Measurements from ENCODE around the gene PIPOX. TPM values are rescaled to one million over a fixed set of nuclear protein-coding genes. Genes with fewer than 3 reads are reported as not detected.

The PIPOX gene
- total and polyA plus RNA-seq, 9 of the 15 experiments (the other 6 are each of a cell fraction or from before 2014, with no cell fraction given), result 0.15 to 2.2 (median 0.58) TPM; not detected in 2

DNA sequence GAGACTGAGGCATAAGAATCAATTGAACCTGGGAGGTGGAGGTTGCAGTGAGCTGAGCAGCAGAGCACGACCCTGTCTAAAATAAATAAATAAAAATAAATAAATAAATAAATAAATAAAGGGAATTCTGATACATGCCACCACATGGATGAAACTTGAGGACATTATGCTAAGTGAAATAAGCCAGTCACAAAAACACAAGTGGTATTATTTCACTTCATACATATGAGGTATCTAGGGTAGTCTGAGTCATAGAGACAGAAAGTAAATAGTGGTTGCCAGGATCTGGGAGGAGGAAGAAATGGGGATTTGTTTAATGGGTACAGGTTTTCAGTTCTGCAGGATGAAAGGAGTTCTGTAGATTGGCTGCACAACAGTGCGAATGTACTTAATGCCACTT is 16.3 kb downstream of the PIPOX start:
- no TSS peak for BruUV-seq (replicated peaks)
- no peak for FAIRE-seq
- ChIA-PET CTCF (ENCODE audit: low intra/inter-chr PET ratio) (no interaction called here), POLR2A (interaction anchor here (1.0 to 1.8 kb wide), 3 partner anchors 8 to 43 kb away, joined by 3 to 4 read pairs (median 4); no protein-coding TSS in a partner anchor)
- no peak for ATAC-seq
- peaks cover 18 to 35% of the 10 kb centered on the region in 2 experiments; a peak in 4 of 5 replicates for H3K27me3 ChIP-seq (ENCODE audit: control insufficient read depth in 2 of 2, insufficient read depth in 2 of 2, low read length in 2 of 2)
- no peak for DNase-seq (ENCODE audit: extremely low read depth in 1 of 4, low spot score in 3 of 4)
- no peak overlapping the region for H3K27ac ChIP-seq (ENCODE audit: extremely low read depth, low read depth, low read length)
- no peak overlapping the region for H3K4me3 ChIP-seq
- H3K9me1 ChIP-seq (ENCODE audit: control insufficient read depth, insufficient read depth, low read length), result no peaks in the 10 kb centered on the region
- no peaks in the 10 kb centered on the region for H3K36me3 ChIP-seq (ENCODE audit: control insufficient read depth, insufficient read depth, low read length)
- H3K9ac ChIP-seq (ENCODE audit: insufficient read depth in 1 of 2, low read depth in 2 of 2, low read length in 2 of 2), result no peak overlapping the region
- H3K4me2 ChIP-seq (ENCODE audit: insufficient read depth, low read length), result no peak overlapping the region
- intact Hi-C loops (cut with micrococcal nuclease), result no loop called here
- WGBS (ENCODE audit: insufficient coverage, low coverage, missing lambda C conversion rate), result 29% methylated on average over 2 of the region's 2 CpGs
- H4K20me1 ChIP-seq (replicated peaks; ENCODE audit: control insufficient read depth, insufficient read depth, low read length), result peaks cover 7% of the 10 kb centered on the region; the same call in 1 of the 2 replicates
- H2AFZ ChIP-seq (ENCODE audit: low read depth, low read length), result no peak overlapping the region
- TF ChIP-seq CEBPG (CRISPR knock-in tag; IDR thresholded peaks at IDR 0.05) (no peak), CEBPG (tag; conservative IDR thresholded peaks at IDR 0.05 in 1 of 2, IDR thresholded peaks at IDR 0.05 in 1 of 2) (no peak), RFX1 (IDR thresholded peaks at IDR 0.05) (peak; percentile 9; the same call in 1 of the 2 replicates)
- peaks cover 2 to 6% of the 10 kb centered on the region in 2 experiments; a peak in 2 of 5 replicates for H3K4me1 ChIP-seq (replicated peaks in 1 of 2; ENCODE audit: control insufficient read depth in 2 of 2, insufficient read depth in 2 of 2, low read length in 2 of 2)
- in situ Hi-C loops (cut with MboI), result no loop called here
- H3K79me2 ChIP-seq (ENCODE audit: control insufficient read depth, insufficient read depth, low read length), result no peaks in the 10 kb centered on the region
- no peaks in the 10 kb centered on the region for H3K9me3 ChIP-seq (replicated peaks; ENCODE audit: control insufficient read depth, insufficient read depth, low read depth, low read length)

DNA sequence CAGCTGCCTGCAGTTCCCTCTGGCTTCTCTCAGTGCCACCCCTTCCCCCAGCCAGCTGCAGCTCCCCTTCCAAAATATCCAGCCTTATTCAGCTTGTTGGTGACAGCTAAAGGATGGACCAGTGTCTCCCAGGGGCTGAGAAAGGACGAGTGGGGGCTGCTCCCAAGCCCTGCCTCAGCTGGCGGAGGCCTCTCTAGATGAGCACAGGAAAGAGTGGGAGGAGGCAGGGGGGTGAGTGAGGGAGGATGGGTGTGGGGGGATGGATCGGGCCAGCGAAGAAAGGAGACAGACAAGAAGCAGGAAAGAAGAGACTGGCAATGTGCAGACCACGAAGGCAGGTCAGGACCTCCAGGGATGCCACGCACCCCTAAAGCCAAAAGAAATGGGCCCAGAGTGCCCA is 17.5 kb downstream of the PIPOX start:
- Histone ChIP-seq H3K9me3 (replicated peaks; ENCODE audit: control insufficient read depth, insufficient read depth, low read depth, low read length) (no peaks in the 10 kb centered on the region), H3K36me3 (ENCODE audit: control insufficient read depth, insufficient read depth, low read length) (no peaks in the 10 kb centered on the region), H2AFZ (ENCODE audit: low read depth, low read length) (no peak overlapping the region), H3K9ac (ENCODE audit: insufficient read depth in 1 of 2, low read depth in 2 of 2, low read length in 2 of 2) (no peak overlapping the region), H3K4me2 (ENCODE audit: insufficient read depth, low read length) (0 out of 2 replicates have a peak overlapping the region, but pooled peaks have one; percentile 29), H3K4me1 (replicated peaks in 1 of 2; ENCODE audit: control insufficient read depth in 2 of 2, insufficient read depth in 2 of 2, low read length in 2 of 2) (peaks cover 2 to 6% of the 10 kb centered on the region in 2 experiments; a peak in 2 of 5 replicates), H3K4me3 (no peak overlapping the region), H3K79me2 (ENCODE audit: control insufficient read depth, insufficient read depth, low read length) (no peaks in the 10 kb centered on the region), H3K27me3 (ENCODE audit: control insufficient read depth in 2 of 2, insufficient read depth in 2 of 2, low read length in 2 of 2) (peaks cover 8 to 28% of the 10 kb centered on the region in 2 experiments; a peak in 4 of 5 replicates), H3K27ac (ENCODE audit: extremely low read depth, low read depth, low read length) (no peak overlapping the region), H3K9me1 (ENCODE audit: control insufficient read depth, insufficient read depth, low read length) (no peaks in the 10 kb centered on the region), H4K20me1 (replicated peaks; ENCODE audit: control insufficient read depth, insufficient read depth, low read length) (no peaks in the 10 kb centered on the region; the same call in 1 of the 2 replicates)
- intact Hi-C loops (cut with micrococcal nuclease), result loop anchor here (5.0 kb wide), 1 partner anchor 333 kb away; the partner anchor contains the start of genes NEK8 and TLCD1
- ATAC-seq (peak; percentile 40; the same call in 1 of the 3 replicates), DNase-seq (ENCODE audit: extremely low read depth in 1 of 4, low spot score in 3 of 4) (peak in 1 of 4 experiments; percentile 26), FAIRE-seq (no peak)
- 16% methylated on average over 6 of the region's 6 CpGs for WGBS (ENCODE audit: insufficient coverage, low coverage, missing lambda C conversion rate)
- in situ Hi-C loops (cut with MboI), result no loop called here
- ChIA-PET POLR2A (interaction anchor here (1.1 to 1.8 kb wide), 2 partner anchors 15 to 44 kb away, joined by 4 read pairs; no protein-coding TSS in a partner anchor), CTCF (ENCODE audit: low intra/inter-chr PET ratio) (no interaction called here)
- TF ChIP-seq, protein P1, sequence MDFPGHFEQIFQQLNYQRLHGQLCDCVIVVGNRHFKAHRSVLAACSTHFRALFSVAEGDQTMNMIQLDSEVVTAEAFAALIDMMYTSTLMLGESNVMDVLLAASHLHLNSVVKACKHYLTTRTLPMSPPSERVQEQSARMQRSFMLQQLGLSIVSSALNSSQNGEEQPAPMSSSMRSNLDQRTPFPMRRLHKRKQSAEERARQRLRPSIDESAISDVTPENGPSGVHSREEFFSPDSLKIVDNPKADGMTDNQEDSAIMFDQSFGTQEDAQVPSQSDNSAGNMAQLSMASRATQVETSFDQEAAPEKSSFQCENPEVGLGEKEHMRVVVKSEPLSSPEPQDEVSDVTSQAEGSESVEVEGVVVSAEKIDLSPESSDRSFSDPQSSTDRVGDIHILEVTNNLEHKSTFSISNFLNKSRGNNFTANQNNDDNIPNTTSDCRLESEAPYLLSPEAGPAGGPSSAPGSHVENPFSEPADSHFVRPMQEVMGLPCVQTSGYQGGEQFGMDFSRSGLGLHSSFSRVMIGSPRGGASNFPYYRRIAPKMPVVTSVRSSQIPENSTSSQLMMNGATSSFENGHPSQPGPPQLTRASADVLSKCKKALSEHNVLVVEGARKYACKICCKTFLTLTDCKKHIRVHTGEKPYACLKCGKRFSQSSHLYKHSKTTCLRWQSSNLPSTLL (IDR thresholded peaks at IDR 0.05), result no peak
- TF ChIP-seq EGR1 (conservative IDR thresholded peaks at IDR 0.05), result peak; percentile 46; the same call in 1 of the 2 replicates
- TF ChIP-seq, protein P2, sequence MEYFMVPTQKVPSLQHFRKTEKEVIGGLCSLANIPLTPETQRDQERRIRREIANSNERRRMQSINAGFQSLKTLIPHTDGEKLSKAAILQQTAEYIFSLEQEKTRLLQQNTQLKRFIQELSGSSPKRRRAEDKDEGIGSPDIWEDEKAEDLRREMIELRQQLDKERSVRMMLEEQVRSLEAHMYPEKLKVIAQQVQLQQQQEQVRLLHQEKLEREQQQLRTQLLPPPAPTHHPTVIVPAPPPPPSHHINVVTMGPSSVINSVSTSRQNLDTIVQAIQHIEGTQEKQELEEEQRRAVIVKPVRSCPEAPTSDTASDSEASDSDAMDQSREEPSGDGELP (CRISPR knock-in tag; IDR thresholded peaks at IDR 0.05; ENCODE audit: borderline replicate concordance), result 0 out of 2 replicates have a peak, but pooled peaks have one; percentile 7
- BruUV-seq (replicated peaks), result no TSS peak

Data from K562 (cell line).